Liver (tissue), 9 donors: ENCODE measurements around the gene IAPP. TPM values are rescaled to one million over a fixed set of nuclear protein-coding genes. Genes with fewer than 3 reads are reported as not detected.
A peak's percentile ranks its signal among the peaks of the same experiment; 100 is the strongest.

Source experiments
- DNase-seq: peaks from one replicate; pipeline ENCODE4 v3.0.0-alpha.2; 2017; ENCODE audit warnings: low spot score
- H3K27ac ChIP-seq, 2 donors: one replicate each; pipeline ENCODE4 v1.7.0; 2013; ENCODE audit warnings: inconsistent platforms in 2 of 2, low read length in 2 of 2, control low read depth in 1 of 2, low read depth in 1 of 2, mild to moderate bottlenecking in 1 of 2
- H3K27me3 ChIP-seq, 4 donors: one replicate each; pipeline versions ENCODE4 v1.6.1 to v1.7.0; 2013; ENCODE audit warnings: low read length in 3 of 4, inconsistent platforms in 1 of 4, mild to moderate bottlenecking in 1 of 4, moderate library complexity in 1 of 4; ENCODE audit not compliant: control insufficient read depth in 4 of 4, insufficient read depth in 4 of 4
- H3K36me3 ChIP-seq, 4 donors: one replicate each; pipeline versions ENCODE4 v1.6.1 to v1.7.0; 2013; ENCODE audit warnings: low read length in 3 of 4, mild to moderate bottlenecking in 3 of 4, low read depth in 1 of 4, moderate library complexity in 1 of 4; ENCODE audit not compliant: control insufficient read depth in 4 of 4, insufficient read depth in 3 of 4
- H3K4me1 ChIP-seq, 4 donors: one replicate each; pipeline versions ENCODE4 v1.6.1 to v1.7.0; 2013; ENCODE audit warnings: low read length in 3 of 4, mild to moderate bottlenecking in 3 of 4, moderate library complexity in 1 of 4; ENCODE audit not compliant: control insufficient read depth in 4 of 4, insufficient read depth in 4 of 4
- H3K4me3 ChIP-seq, 3 donors: one replicate each; pipeline versions ENCODE4 v1.6.1 to v1.7.0; 2013; ENCODE audit warnings: low read length in 3 of 3, control low read depth in 1 of 3, low read depth in 1 of 3, mild to moderate bottlenecking in 1 of 3
- H3K9ac ChIP-seq, 2 donors: one replicate each; pipeline ENCODE4 v1.7.0; 2013; ENCODE audit warnings: low read length in 2 of 2, mild to moderate bottlenecking in 2 of 2, moderate library complexity in 2 of 2, control low read depth in 1 of 2, low read depth in 1 of 2
- H3K9me3 ChIP-seq, 4 donors: one replicate each; pipeline versions ENCODE4 v1.6.1 to v1.7.0; 2013; ENCODE audit warnings: low read length in 3 of 4; ENCODE audit not compliant: control insufficient read depth in 4 of 4
- EGR1 ChIP-seq, 2 donors: IDR thresholded peaks; 2 replicates each; pipeline ENCODE4 v1.6.1; 2016 to 2018; ENCODE audit warnings: antibody characterized with exemption in 2 of 2, low read depth in 2 of 2
- FOXA1 ChIP-seq: IDR thresholded peaks from 2 replicates; pipeline ENCODE4 v1.6.1; 2016; ENCODE audit warnings: antibody characterized with exemption
- FOXA2 ChIP-seq: IDR thresholded peaks from 2 replicates; pipeline ENCODE4 v1.6.1; 2016; ENCODE audit warnings: antibody characterized with exemption
- GABPA ChIP-seq, 2 donors: IDR thresholded peaks in 1 of 2; conservative IDR thresholded peaks in 1 of 2; 2 replicates each; pipeline ENCODE4 v1.6.1; 2016; ENCODE audit warnings: antibody characterized with exemption in 2 of 2, mild to moderate bottlenecking in 1 of 2, moderate library complexity in 1 of 2
- HNF4A ChIP-seq, 2 donors: conservative IDR thresholded peaks; 2 replicates each; pipeline ENCODE4 v1.6.1; 2016; ENCODE audit warnings: antibody characterized with exemption in 2 of 2, mild to moderate bottlenecking in 2 of 2
- HNF4G ChIP-seq: IDR thresholded peaks from 2 replicates; pipeline ENCODE4 v1.6.1; 2016; ENCODE audit warnings: antibody characterized with exemption
- JUND ChIP-seq, 2 donors: IDR thresholded peaks; 2 replicates each; pipeline ENCODE4 v1.6.1; 2016; ENCODE audit warnings: antibody characterized with exemption in 2 of 2
- NR2F2 ChIP-seq: IDR thresholded peaks from 2 replicates; pipeline ENCODE4 v1.6.1; 2016; ENCODE audit warnings: antibody characterized with exemption
- RAD21 ChIP-seq, 2 donors: IDR thresholded peaks; 2 replicates each; pipeline ENCODE4 v1.6.1; 2016; ENCODE audit warnings: antibody characterized with exemption in 2 of 2, mild to moderate bottlenecking in 2 of 2
- RXRA ChIP-seq, 2 donors: IDR thresholded peaks; 2 replicates each; pipeline ENCODE4 v1.6.1; 2017 to 2018; ENCODE audit warnings: antibody characterized with exemption in 2 of 2, mild to moderate bottlenecking in 1 of 2
- SP1 ChIP-seq: IDR thresholded peaks from 2 replicates; pipeline ENCODE4 v1.6.1; 2018; ENCODE audit warnings: antibody characterized with exemption, mild to moderate bottlenecking
- TAF1 ChIP-seq: conservative IDR thresholded peaks from 2 replicates; pipeline ENCODE4 v1.6.1; 2016; ENCODE audit warnings: antibody characterized with exemption, mild to moderate bottlenecking
- YY1 ChIP-seq: IDR thresholded peaks from 2 replicates; pipeline ENCODE4 v1.6.1; 2016; ENCODE audit warnings: antibody characterized with exemption, mild to moderate bottlenecking
- WGBS: extraction: QIAGEN DNeasy Blood & Tissue Kit; methylation state at CpG from one replicate; pipeline ENCODE4 v1.1.7; 2013; 5-methylcytosine and 5-hydroxymethylcytosine counted together
- polyA plus RNA-seq, 2 donors: library from polyadenylated mRNA; stranded (reverse) in 1 of 2; unstranded in 1 of 2; fragments of 200-250 nt in 1 of 2; fragments of >200 nt in 1 of 2; fragmentation: Nextera tagmentation in 1 of 2; extraction: Ambion mirVana in 1 of 2; gene quantifications; one replicate each; pipeline versions ENCODE4 v1.2.1 to v1.2.3, GENCODE V29; 2013 to 2015
- total RNA-seq, 2 donors: library from RNA; depleted of rRNA; stranded (reverse); fragments of >200 nt; gene quantifications; one replicate each; pipeline ENCODE4 v1.2.3, GENCODE V29; 2014
- TF ChIP-seq, protein P1 (sequence below): IDR thresholded peaks from 2 replicates; pipeline ENCODE4 v1.6.1; 2016; ENCODE audit warnings: antibody characterized with exemption
- TF ChIP-seq, protein P2 (sequence below): IDR thresholded peaks from 2 replicates; pipeline ENCODE4 v1.6.1; 2016; ENCODE audit warnings: antibody characterized with exemption
- TF ChIP-seq, protein P3 (sequence below): fragments of 150-350 bp; IDR thresholded peaks from 2 replicates; pipeline ENCODE4 v1.5.1; 2017; ENCODE audit warnings: improper control_type of control experiment, low read depth, low read length; ENCODE audit not compliant: missing input control
- TF ChIP-seq, protein P4 (sequence below): IDR thresholded peaks from 2 replicates; pipeline ENCODE4 v1.6.1; 2016; ENCODE audit warnings: antibody characterized with exemption
- donor health status: healthy.
- donor health status: healthy.
- donor health status: healthy.
- donor health status: healthy.
- donor health status: healthy.

The IAPP gene
- total and polyA plus RNA-seq, 4 donors = 0.08 to 0.42 TPM; not detected in 2

DNA sequence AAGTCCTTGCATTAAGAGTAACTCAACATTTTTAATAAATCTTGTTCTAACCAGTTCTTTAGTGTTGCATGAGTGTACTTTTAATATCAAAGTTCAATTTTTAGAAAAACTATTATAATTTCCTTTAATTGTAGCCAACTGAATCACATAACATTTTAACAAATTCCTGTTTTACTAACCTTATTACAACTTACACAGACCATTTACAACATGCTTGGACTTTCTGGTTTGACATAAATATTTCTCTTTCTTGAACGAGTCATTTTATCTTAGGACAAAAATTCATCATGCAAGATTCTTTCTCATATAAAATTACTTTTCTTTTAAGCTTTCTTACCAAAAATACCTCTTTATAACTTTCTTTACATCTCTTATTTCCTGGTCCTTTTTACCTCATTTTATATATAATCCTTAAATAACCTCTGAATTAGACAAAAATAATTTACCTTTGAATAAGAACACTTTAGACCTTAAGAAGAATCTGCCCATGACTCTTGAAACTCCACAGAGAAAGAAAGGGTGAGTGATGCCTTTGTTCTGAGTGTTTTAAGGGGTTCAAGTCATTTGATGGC lies 41.9 kb upstream of the IAPP start:
- TF ChIP-seq HNF4G (no peak), RAD21 (IDR thresholded peaks at IDR 0.05) (no peak), FOXA2 (no peak), YY1 (no peak), HNF4A (conservative IDR thresholded peaks at IDR 0.05) (no peak), SP1 (no peak)
- TF ChIP-seq, protein P1, sequence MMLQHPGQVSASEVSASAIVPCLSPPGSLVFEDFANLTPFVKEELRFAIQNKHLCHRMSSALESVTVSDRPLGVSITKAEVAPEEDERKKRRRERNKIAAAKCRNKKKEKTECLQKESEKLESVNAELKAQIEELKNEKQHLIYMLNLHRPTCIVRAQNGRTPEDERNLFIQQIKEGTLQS = no peak
- WGBS = 86% methylated on average over 1 of the region's 1 CpG
- Histone ChIP-seq H3K4me3 (no peak overlapping the region), H3K9ac (no peak overlapping the region), H3K27me3 (no peaks in the 10 kb centered on the region), H3K27ac (no peak overlapping the region), H3K9me3 (peaks cover 0 to 5% (median 1%) of the 10 kb centered on the region in 4 donors), H3K36me3 (no peaks in the 10 kb centered on the region), H3K4me1 (peaks cover 1 to 16% (median 8%) of the 10 kb centered on the region in 4 donors)
- no peak for DNase-seq

DNA sequence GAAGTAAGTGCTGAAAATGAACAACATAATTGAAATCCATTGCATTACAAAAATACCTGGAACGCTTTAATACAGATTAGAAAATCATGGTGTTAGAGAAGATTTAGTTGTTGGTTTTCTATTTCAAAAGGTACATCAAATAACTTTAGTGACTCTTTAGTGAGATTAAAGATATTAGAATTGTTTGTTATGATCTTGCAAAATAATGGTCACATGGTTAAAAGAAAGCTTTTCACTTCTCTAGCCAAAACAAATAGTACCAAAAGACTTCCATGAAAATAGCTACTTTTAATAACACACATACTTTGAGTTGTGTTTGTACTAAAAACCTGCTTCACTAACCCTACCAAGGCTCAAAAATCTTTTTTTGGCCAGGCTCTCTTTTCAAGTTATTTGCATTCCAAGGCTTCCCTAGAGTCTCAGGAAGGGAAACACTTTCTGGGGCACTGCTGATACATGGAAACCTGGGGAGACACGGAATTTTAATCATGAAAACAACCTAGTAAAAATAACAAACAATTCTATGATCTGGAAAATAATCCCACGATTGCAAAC lies 37.9 kb upstream of the IAPP start, which contains the start of gene SLCO1A2:
Gene SLCO1A2, minus strand, starts transcription at position 147 of the 555 bp plus-strand sequence. CDS start 270 bp downstream, outside the sequence.
- H3K4me3 ChIP-seq = no peak within 1 kb of the TSS
- WGBS = 38% methylated on average over 3 of the region's 3 CpGs

DNA sequence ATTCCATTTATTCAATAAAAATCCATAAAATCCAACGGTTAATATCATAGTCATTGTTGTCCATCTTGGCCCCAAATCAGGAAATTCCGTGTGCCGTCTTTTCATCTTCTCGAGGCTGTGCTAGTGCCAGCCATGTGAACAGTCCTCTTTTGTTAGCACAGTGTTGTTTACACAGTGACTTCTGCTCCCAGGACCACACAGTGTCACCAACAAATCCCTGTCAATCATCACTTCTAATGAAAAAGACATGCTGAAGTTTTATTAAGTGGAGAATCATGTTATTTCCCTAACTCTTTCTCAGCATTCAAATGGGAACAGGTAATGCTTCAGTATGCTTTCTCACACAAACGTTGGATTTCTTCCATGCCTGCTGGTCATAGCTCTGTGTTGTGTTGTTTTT lies 36.0 kb upstream of the IAPP start:
- no peak overlapping the region for H3K4me3 ChIP-seq
- no peaks in the 10 kb centered on the region for H3K9me3 ChIP-seq
- 29% methylated on average over 5 of the region's 5 CpGs for WGBS
- H3K27me3 ChIP-seq = no peaks in the 10 kb centered on the region
- no peak for DNase-seq
- H3K4me1 ChIP-seq = peaks cover 0 to 28% (median 20%) of the 10 kb centered on the region in 4 donors
- H3K9ac ChIP-seq = peak overlapping the region in 1 of 2 donors; percentile 24
- H3K27ac ChIP-seq = no peak overlapping the region
- no peaks in the 10 kb centered on the region for H3K36me3 ChIP-seq
- TF ChIP-seq HNF4A (conservative IDR thresholded peaks at IDR 0.05) (peak; percentile 26 to 45), YY1 (peak; percentile 36), RXRA (IDR thresholded peaks at IDR 0.05) (peak in 1 of 2 donors; percentile 47), TAF1 (no peak), NR2F2 (no peak), JUND (IDR thresholded peaks at IDR 0.05) (no peak), EGR1 (IDR thresholded peaks at IDR 0.05; ENCODE audit: low read depth in 2 of 2) (no peak), RAD21 (IDR thresholded peaks at IDR 0.05) (no peak), GABPA (IDR thresholded peaks at IDR 0.05 in 1 of 2, conservative IDR thresholded peaks at IDR 0.05 in 1 of 2) (no peak), HNF4G (no peak), SP1 (no peak), FOXA1 (peak; percentile 97)
- TF ChIP-seq, protein P2, sequence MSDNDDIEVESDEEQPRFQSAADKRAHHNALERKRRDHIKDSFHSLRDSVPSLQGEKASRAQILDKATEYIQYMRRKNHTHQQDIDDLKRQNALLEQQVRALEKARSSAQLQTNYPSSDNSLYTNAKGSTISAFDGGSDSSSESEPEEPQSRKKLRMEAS = peak; percentile 49
- TF ChIP-seq, protein P1 = no peak
- TF ChIP-seq, protein P3, sequence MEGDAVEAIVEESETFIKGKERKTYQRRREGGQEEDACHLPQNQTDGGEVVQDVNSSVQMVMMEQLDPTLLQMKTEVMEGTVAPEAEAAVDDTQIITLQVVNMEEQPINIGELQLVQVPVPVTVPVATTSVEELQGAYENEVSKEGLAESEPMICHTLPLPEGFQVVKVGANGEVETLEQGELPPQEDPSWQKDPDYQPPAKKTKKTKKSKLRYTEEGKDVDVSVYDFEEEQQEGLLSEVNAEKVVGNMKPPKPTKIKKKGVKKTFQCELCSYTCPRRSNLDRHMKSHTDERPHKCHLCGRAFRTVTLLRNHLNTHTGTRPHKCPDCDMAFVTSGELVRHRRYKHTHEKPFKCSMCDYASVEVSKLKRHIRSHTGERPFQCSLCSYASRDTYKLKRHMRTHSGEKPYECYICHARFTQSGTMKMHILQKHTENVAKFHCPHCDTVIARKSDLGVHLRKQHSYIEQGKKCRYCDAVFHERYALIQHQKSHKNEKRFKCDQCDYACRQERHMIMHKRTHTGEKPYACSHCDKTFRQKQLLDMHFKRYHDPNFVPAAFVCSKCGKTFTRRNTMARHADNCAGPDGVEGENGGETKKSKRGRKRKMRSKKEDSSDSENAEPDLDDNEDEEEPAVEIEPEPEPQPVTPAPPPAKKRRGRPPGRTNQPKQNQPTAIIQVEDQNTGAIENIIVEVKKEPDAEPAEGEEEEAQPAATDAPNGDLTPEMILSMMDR = no peak
- TF ChIP-seq, protein P4, sequence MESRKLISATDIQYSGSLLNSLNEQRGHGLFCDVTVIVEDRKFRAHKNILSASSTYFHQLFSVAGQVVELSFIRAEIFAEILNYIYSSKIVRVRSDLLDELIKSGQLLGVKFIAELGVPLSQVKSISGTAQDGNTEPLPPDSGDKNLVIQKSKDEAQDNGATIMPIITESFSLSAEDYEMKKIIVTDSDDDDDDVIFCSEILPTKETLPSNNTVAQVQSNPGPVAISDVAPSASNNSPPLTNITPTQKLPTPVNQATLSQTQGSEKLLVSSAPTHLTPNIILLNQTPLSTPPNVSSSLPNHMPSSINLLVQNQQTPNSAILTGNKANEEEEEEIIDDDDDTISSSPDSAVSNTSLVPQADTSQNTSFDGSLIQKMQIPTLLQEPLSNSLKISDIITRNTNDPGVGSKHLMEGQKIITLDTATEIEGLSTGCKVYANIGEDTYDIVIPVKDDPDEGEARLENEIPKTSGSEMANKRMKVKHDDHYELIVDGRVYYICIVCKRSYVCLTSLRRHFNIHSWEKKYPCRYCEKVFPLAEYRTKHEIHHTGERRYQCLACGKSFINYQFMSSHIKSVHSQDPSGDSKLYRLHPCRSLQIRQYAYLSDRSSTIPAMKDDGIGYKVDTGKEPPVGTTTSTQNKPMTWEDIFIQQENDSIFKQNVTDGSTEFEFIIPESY = peak; percentile 26

More for the DNA sequence above, 37.9 kb upstream of the IAPP start, which contains the start of gene SLCO1A2:
- TF ChIP-seq TAF1 = no peak
- TF ChIP-seq HNF4A (conservative IDR thresholded peaks at IDR 0.05) = no peak
- TF ChIP-seq GABPA (IDR thresholded peaks at IDR 0.05 in 1 of 2, conservative IDR thresholded peaks at IDR 0.05 in 1 of 2) = no peak
- TF ChIP-seq RXRA (IDR thresholded peaks at IDR 0.05) = peak in 1 of 2 donors; percentile 4
- TF ChIP-seq, protein P4 = no peak
- H3K27ac ChIP-seq = peak within 1 kb of the TSS in 1 of 2 donors; percentile 5
- H3K4me1 ChIP-seq = peaks cover 0 to 28% (median 20%) of the 10 kb centered on the region in 4 donors
- no peak for DNase-seq
- no peak within 1 kb of the TSS for H3K9ac ChIP-seq
- no peaks in the 10 kb centered on the region for H3K9me3 ChIP-seq
- no peaks in the 10 kb centered on the region for H3K36me3 ChIP-seq
- no peaks in the 10 kb centered on the region for H3K27me3 ChIP-seq
